Measurements from ENCODE around the gene ATG16L1.

ATG16L1 gene

GRCh38 chr2:233251306-233252116 lies at the start of gene ATG16L1:
Gene ATG16L1 (plus strand): TSS chr2:233251673. CDS start chr2:233251828, 155 bp downstream.
- peak; percentile 98 for DNase-seq (ENCODE audit: low spot score)

- DNase-seq (ENCODE audit: low spot score) = no peak
These were observed 48.9 kb upstream of the ATG16L1 start for GRCh38 chr2:233202531-233202944.

DNA sequence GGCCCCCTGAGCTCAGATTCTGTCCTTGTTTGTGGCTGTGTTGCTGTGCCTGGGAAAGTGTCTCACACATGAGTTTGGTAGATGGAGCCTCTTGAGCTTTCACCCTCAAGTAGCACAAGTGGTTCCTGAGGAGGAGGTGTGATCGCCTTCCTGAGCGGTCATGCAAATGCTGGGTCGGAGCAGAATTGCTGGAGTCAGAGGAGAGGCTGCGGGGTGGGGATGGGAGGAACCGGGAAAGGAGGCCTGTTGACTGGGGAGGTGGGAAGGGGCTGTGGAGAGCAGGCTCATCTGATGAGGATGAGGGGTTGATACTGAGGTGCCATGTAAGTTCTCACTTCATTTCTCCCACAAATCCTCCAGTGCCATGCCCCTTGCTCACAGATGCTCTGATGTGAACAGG lies 48.4 kb upstream of the ATG16L1 start:
- DNase-seq (ENCODE audit: low spot score) = no peak

GRCh38 chr2:233204286-233204936 lies 47.1 kb upstream of the ATG16L1 start:
- no peak for DNase-seq (ENCODE audit: low spot score)

- DNase-seq (ENCODE audit: low spot score) = no peak
These were observed 42.9 kb upstream of the ATG16L1 start for GRCh38 chr2:233208382-233209116.

- no peak for DNase-seq (ENCODE audit: low spot score)
These were observed 42.3 kb upstream of the ATG16L1 start for GRCh38 chr2:233209117-233209532.

GRCh38 chr2:233209533-233210171 lies 41.8 kb upstream of the ATG16L1 start:
- peak; percentile 65 for DNase-seq (ENCODE audit: low spot score)

DNA sequence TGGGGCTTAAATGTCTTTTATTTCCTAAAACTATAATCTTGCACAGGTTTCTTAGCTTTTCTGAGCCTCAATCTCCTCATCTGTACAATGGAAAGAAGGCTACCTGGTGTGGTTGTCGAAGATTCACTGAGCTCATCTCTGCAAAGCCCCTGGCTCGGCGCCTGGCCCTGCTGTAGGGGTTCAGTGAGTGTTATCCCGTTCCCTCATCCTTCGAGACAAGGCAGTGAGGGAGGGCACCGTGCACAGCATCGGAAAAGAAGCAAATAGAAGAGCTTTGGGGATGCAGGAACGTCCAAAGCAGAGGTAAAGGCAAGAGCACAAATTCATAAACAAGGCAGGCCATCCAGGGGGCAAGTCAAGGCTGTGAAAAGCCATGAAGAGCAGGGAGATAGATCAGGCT lies 41.2 kb upstream of the ATG16L1 start:
- DNase-seq (ENCODE audit: low spot score) = no peak

GRCh38 chr2:233210843-233211547 lies 40.5 kb upstream of the ATG16L1 start:
- peak; percentile 91 for DNase-seq (ENCODE audit: low spot score)

DNA sequence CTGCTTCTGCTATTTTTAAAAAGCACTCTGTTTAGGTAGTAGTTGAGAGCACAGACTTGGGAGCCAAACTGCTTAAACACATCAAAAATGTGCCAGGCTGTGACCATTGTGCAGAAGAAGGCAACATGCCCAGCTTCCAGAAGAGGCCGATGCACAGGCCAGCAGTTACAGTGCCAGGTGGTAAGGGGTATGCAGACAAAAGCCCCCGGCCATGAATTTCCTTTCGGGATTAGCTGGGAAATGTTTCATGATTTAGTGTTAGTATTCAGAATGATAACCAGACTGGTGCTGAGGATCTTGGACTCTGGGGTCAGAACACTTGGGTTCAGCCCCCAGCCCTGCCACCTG lies 40.0 kb upstream of the ATG16L1 start:
- no peak for DNase-seq (ENCODE audit: low spot score)

DNA sequence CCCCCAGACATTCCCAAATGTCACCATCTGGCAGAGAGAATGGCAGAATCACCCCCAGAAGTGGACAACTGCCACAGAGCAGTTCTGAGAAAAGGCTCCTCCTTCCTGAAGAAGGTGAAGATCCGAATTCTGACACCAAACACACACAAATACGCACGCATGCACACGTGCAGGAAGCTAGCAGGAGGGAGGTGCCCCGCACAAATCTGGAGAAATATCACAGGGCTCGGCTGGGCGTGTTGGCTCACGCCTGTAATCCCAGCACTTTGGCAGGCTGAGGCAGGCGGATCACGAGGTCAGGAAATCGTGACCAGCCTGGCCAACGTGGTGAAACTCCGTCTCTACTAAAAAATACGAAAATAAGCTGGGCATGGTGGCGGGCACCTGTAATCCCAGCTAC lies 38.5 kb upstream of the ATG16L1 start:
- DNase-seq (ENCODE audit: low spot score) = no peak

DNA sequence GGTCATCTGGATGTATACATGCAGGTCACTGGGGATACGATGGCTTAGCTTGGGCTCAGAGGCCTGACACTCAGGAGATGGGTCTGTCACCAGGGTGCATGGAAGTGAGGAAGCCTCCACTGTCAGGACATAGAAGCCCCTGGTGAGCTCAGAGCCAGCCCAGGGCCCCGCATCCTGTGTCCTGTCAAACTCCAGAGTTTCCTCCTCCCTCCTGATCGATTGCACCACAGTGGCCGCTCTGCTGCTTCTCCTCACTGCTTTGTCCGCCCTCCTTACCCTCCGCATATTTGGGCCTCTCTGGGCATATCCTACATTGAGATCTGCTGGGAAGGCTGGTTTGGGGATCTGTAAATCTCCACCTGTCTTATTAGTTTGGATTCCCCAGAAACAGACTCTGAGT lies 37.5 kb upstream of the ATG16L1 start:
- DNase-seq (ENCODE audit: low spot score) = no peak

DNA sequence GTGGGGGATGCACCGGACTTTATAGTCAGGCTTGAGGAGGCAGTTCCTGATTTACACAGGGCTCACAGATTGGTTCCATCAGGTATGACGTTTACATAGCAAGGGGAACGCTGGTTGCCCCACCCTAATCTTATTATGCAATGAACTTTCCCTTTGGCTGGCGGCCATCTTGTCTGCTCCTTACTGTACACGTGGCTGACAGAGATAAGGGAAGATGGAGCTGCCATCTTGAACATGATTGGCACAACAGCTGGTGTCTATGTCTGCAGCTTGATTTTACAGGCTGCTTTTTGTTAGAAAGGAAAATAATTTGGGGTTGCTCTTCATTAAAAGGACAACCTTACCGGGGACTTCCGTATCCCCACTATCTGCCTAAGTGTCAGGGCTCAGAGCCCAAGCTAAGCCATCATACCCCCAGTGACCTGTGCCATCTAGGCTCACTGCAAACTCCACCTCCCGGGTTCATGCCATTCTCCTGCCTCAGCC lies 33.5 kb upstream of the ATG16L1 start:
- no peak for DNase-seq (ENCODE audit: low spot score)

- DNase-seq (ENCODE audit: low spot score) = no peak
These were observed 32.6 kb upstream of the ATG16L1 start for GRCh38 chr2:233218836-233219235.

DNA sequence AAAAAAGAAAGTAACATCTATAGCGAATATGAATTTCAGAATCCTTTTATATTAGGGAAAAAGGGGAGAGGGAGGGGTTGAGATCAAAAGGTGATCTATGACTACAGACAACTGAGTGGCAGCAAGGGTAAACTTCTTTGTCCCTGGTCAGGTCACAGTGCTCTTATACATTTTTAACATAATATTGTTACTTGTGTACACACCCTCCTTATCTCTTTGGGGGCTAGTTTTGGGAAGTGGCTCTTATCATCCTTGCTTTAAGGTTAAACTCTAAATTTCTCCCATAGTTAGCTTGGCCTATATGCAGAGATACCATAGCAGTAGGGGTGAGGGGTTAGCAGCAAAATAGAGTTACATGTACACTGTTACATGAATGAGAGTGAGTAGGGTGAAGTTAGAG lies 31.6 kb upstream of the ATG16L1 start:
- DNase-seq (ENCODE audit: low spot score) = no peak

DNA sequence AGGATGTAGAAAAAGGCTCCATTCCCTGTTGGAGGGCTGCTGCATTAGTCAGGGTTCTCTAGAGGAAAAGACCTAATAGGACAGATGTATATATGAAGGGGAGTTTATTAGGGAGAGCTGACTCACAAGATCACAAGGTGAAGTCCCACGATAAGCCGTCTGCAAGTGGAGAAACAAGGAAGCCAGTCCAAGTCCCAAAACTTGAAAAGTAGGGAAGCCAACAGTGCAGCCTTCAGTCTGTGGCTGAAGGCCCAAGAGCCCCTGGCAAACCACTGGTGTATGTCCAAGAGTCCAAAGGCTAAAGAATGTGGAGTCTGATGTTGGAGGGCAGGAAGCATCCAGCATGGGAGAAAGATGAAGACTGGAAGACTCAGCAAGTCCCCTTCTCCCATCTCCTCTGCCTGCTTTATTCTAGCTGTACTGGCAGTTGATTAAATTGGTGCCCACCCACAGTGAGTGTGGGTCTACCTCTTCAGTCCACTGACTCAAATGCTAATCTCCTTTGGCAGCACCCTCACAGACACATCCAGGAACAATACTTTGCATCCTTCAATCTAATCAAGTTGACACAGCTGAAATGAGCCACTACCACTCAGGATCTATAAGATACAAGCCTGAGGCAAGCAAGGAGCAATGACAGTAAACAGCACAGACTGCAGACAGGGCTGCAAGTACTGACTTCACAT lies 30.0 kb upstream of the ATG16L1 start:
- DNase-seq (ENCODE audit: low spot score) = no peak

GRCh38 chr2:233223059-233223894 lies 28.2 kb upstream of the ATG16L1 start:
- DNase-seq (ENCODE audit: low spot score) = no peak

DNA sequence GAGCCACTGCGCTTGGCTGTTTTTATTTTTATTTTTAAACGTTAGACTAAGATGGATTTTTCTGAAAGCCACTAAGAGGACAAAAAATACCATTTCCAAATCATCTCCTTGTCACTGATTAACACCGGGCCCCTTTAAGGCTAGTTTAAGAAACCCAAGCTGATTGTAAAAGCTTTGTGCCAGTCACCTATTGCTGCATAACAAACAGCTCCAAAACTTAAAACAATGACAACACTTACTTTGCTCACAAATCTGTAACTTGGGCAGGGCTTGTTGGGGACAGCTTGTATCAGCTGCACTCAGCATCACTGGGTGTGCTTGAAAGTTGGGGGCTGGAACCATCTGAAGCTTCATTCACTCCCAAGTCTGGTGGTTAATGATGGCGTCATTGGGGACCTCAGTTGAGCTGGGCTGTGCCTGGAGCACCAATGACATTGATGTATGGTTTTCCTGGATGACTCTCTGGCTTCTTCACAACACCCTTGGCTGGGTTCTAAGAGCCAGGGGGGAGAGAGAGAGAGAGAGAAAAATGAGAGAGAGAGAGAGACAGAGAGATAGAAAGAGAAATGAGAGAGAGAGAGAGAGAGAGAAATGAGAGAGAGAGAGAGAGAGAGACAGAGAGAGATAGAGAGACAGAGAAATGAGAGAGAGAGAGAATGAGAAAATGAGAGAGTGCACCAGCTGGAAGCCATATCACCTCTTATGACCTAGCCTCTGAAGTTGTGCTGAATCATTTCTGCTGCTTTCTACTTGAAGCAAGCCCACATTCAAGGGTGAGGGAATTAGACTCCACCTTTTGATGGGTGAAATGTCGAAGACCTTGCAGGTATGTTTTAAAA lies 26.0 kb upstream of the ATG16L1 start:
- DNase-seq (ENCODE audit: low spot score) = no peak

DNA sequence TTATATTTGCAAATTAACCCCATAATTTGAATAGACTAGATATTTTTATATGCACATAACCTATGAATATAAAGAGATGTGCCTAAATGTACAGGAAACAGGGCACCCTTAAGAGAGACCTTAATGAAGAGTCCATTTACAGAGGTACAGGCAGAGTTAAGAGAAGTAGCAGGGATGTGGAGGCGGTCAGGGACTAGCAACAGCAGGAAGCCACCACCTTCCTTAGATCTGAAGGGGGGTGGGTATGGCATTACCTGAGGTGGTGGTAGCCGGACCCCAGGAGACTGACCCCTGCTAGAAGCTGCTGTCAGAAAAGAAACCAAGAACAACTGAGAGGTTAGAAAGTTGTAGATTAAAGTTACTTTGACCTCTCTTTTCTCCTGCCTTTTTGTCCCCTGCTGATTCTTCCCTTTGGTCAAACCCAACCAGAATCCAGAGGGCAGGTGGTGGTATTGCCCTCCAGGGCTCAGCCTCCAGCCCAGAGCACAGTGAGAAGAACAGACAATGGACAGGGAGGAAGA lies 24.9 kb upstream of the ATG16L1 start:
- no peak for DNase-seq (ENCODE audit: low spot score)
